ENCODE measurements around the gene NUCKS1. TPM values are rescaled to one million over a fixed set of nuclear protein-coding genes. Genes with fewer than 3 reads are reported as not detected.

Gene NUCKS1
- polyA plus RNA-seq, 1 of the 3 experiments (the other 2 are of a cell fraction) = 25.4 TPM

- TF ChIP-seq USF2 (IDR thresholded peaks at IDR 0.05; ENCODE audit: borderline replicate concordance, low read depth, low read length) = no peak
- TF ChIP-seq RAD21 (IDR thresholded peaks at IDR 0.05; ENCODE audit: low read length) = no peak
- TF ChIP-seq RFX5 (IDR thresholded peaks at IDR 0.05; ENCODE audit: low read length) = no peak
- TF ChIP-seq RXRA (IDR thresholded peaks at IDR 0.05; ENCODE audit: borderline replicate concordance, low read depth) = no peak
- no peak for TF ChIP-seq NFIC (IDR thresholded peaks at IDR 0.05; ENCODE audit: borderline replicate concordance)
- no peak for TF ChIP-seq EP300 (IDR thresholded peaks at IDR 0.05; ENCODE audit: borderline replicate concordance in 1 of 2, low read depth in 1 of 2, low read length in 1 of 2)
These were observed 36.6 kb upstream of the NUCKS1 start (continued) for GRCh38 chr1:205786601-205787000.

- no peak overlapping the region for H3K4me3 ChIP-seq (ENCODE audit: low read depth in 2 of 2, low read length in 1 of 2)
- TF ChIP-seq FOSL2 (IDR thresholded peaks at IDR 0.05; ENCODE audit: borderline replicate concordance, low read depth) (no peak), EZH2phosphoT487 (IDR thresholded peaks at IDR 0.05; ENCODE audit: borderline replicate concordance, low read depth) (no peak), FOXJ3 (CRISPR knock-in tag; IDR thresholded peaks at IDR 0.05) (no peak), FOXM1 (IDR thresholded peaks at IDR 0.05; ENCODE audit: low read depth) (no peak), ZBTB33 (IDR thresholded peaks at IDR 0.05; ENCODE audit: borderline replicate concordance, low read depth) (no peak), TAF1 (IDR thresholded peaks at IDR 0.05; ENCODE audit: borderline replicate concordance, low read depth, low read length) (no peak), JUND (IDR thresholded peaks at IDR 0.05) (no peak), RCOR1 (IDR thresholded peaks at IDR 0.05; ENCODE audit: low read length) (no peak), GATA2 (CRISPR knock-in tag; IDR thresholded peaks at IDR 0.05) (no peak), IRF3 (IDR thresholded peaks at IDR 0.05; ENCODE audit: low read depth, low read length) (no peak), ELF1 (IDR thresholded peaks at IDR 0.05) (no peak)
- H2AFZ ChIP-seq (ENCODE audit: low read depth) = no peak overlapping the region
- peaks cover 0 to 5% of the 10 kb centered on the region in 2 experiments; a peak in 1 of 4 replicates for H3K4me1 ChIP-seq (ENCODE audit: control insufficient read depth in 1 of 2, insufficient read depth in 2 of 2, low read depth in 1 of 2, low read length in 1 of 2)
- WGBS (ENCODE audit: low lambda C conversion rate) = 93% methylated on average over 9 of the region's 9 CpGs
- H3K9me2 ChIP-seq = no peaks in the 10 kb centered on the region
- H3K27ac ChIP-seq (ENCODE audit: low read depth in 2 of 2, low read length in 1 of 2) = no peak overlapping the region
- no peaks in the 10 kb centered on the region for H3F3A ChIP-seq (replicated peaks; ENCODE audit: insufficient read depth)
- ChIA-PET CTCF (interaction anchor here (0.7 to 2.2 kb wide), 8 partner anchors 25 to 321 kb away, joined by 3 to 15 read pairs (median 4); no protein-coding TSS in a partner anchor), POLR2A (no interaction called here)
- no peaks in the 10 kb centered on the region for H3K79me2 ChIP-seq (ENCODE audit: insufficient read depth)
- no peak overlapping the region for H3K4me2 ChIP-seq
- H3K9ac ChIP-seq = no peak overlapping the region
- DNase-seq = no peak
- H3K9me3 ChIP-seq = no peaks in the 10 kb centered on the region
- peaks cover 0 to 6% of the 10 kb centered on the region in 2 experiments for H3K36me3 ChIP-seq (replicated peaks in 1 of 2; ENCODE audit: control insufficient read depth in 1 of 2, insufficient read depth in 2 of 2, low read length in 1 of 2)
- H4K20me1 ChIP-seq (ENCODE audit: insufficient read depth) = no peaks in the 10 kb centered on the region
- H3K27me3 ChIP-seq (ENCODE audit: insufficient read depth) = no peaks in the 10 kb centered on the region
These were observed 35.5 kb upstream of the NUCKS1 start for GRCh38 chr1:205785446-205785845.
